Measurements from ENCODE around the gene MYMK.

GRCh38 chr9:133518706-133519449, 5.9 kb downstream of the MYMK start:
- TF ChIP-seq POLR2A (IDR thresholded peaks at IDR 0.05) (no peak), CTCF (IDR thresholded peaks at IDR 0.05) (no peak)

All from stomach (tissue), 4 donors.